PC-9 (cell line): ENCODE results near the gene PLPP3.

Experiments
- CTCF ChIP-seq: fragments of 200-600 bp; sonication (generic); conservative IDR thresholded peaks from 2 replicates; pipeline ENCODE4 v1.6.1; 2017; ENCODE audit warnings: mixed run types, antibody characterized with exemption, mild to moderate bottlenecking, moderate library complexity
- EZH2 ChIP-seq: fragments of 200-600 bp; sonication (generic); IDR thresholded peaks from 2 replicates; pipeline ENCODE4 v1.8.0; 2017; ENCODE audit warnings: antibody characterized with exemption, low read depth

- TF ChIP-seq CTCF, result no peak
- TF ChIP-seq EZH2, result no peak
These were observed 45.7 kb downstream of the PLPP3 start for GRCh38 chr1:56533621-56534020.
